ENCODE data around the gene ACTMAP. TPM values are rescaled to one million over a fixed set of nuclear protein-coding genes. Genes with fewer than 3 reads are reported as not detected.

The ACTMAP gene
- total and polyA plus RNA-seq, 2 of the 13 experiments (the other 11 are each of a cell fraction or from before 2014, with no cell fraction given) = 2.2 to 7.9 TPM

- TF ChIP-seq ZNF709 (CRISPR knock-in tag; IDR thresholded peaks at IDR 0.05) (peak; percentile 24; the same call in 1 of the 2 replicates), ZNF317 (CRISPR knock-in tag; IDR thresholded peaks at IDR 0.05) (no peak), ZNF552 (CRISPR knock-in tag; IDR thresholded peaks at IDR 0.05; ENCODE audit: borderline replicate concordance) (no peak), ZFP82 (CRISPR knock-in tag; IDR thresholded peaks at IDR 0.05; ENCODE audit: borderline replicate concordance) (no peak), ZNF879 (CRISPR knock-in tag; IDR thresholded peaks at IDR 0.05) (no peak), HMGXB3 (CRISPR knock-in tag; IDR thresholded peaks at IDR 0.05; ENCODE audit: borderline replicate concordance) (no peak), XRCC5 (optimal IDR thresholded peaks at IDR 0.05; ENCODE audit: low read length) (no peak), ZBED4 (CRISPR knock-in tag; IDR thresholded peaks at IDR 0.05; ENCODE audit: borderline replicate concordance) (no peak), KDM4B (CRISPR knock-in tag; IDR thresholded peaks at IDR 0.05) (no peak), ATF6 (CRISPR knock-in tag; conservative IDR thresholded peaks at IDR 0.05) (no peak), ZNF280B (CRISPR knock-in tag; IDR thresholded peaks at IDR 0.05; ENCODE audit: borderline replicate concordance) (peak; percentile 35; the same call in 1 of the 2 replicates), ZNF292 (CRISPR knock-in tag; IDR thresholded peaks at IDR 0.05; ENCODE audit: borderline replicate concordance, low read depth) (no peak), TBX3 (IDR thresholded peaks at IDR 0.05; ENCODE audit: borderline replicate concordance) (0 out of 2 replicates have a peak, but pooled peaks have one; percentile 25), BRF2 (CRISPR knock-in tag; IDR thresholded peaks at IDR 0.05) (no peak)
Observed at GRCh38 chr19:40777937-40778705, 27.8 kb upstream of the ACTMAP start, which contains the start of gene RAB4B (continued).
